ENCODE data around the gene PBX1. TPM values are rescaled to one million over a fixed set of nuclear protein-coding genes. Genes with fewer than 3 reads are reported as not detected.

Gene PBX1
- total and polyA plus RNA-seq, 2 experiments from 2014 or later = 14.8 to 61.6 TPM

DNA sequence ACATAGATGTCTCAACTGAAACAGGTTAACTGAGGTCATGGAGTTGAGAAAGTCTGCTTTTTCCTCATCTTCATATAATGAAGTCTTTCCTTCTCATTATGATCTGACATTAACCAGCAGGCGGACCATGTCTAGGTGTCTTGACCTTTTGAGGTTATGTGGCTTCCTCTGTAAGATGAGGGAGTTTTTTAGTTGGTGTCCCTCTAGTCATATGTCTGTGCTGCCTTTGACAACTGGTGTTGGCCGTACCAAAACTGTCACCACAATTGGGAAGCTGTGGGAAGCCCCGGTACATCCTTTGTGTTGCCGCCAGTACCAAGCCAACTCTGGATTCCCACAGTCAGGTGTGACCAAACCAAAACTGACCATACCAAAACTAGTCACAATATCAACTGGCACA lies 105.1 kb downstream of the PBX1 start:
- 97% methylated on average over 4 of the region's 4 CpGs for WGBS (ENCODE audit: low lambda C conversion rate, missing lambda C conversion rate)
- Histone ChIP-seq H3K4me2 (no peak overlapping the region), H3K27ac (no peak overlapping the region)

DNA sequence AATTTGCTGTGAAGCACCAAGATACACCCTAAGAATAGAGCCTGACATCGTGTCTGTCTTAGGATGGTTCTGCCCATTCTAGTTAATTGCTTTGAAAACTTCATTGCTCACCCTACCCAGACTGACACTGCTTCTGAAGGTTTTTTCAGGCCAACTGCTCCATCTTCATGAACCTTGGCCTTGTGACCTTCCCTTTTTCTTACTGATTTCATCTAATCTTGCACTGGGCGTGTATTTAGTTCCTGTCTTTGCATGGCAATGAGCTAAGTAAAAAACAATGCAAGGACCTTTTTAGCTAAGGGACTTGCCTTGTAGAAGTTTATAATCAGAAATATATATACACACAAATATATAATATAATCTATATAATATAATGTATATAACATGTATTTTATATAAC lies 108.0 kb downstream of the PBX1 start:
- Histone ChIP-seq H3K4me2 (no peak overlapping the region), H3K9me3 (ENCODE audit: low read depth) (no peaks in the 10 kb centered on the region), H3K36me3 (replicated peaks; ENCODE audit: insufficient read depth, low read depth) (no peaks in the 10 kb centered on the region), H3K27me3 (no peaks in the 10 kb centered on the region), H3K27ac (no peak overlapping the region), H3K79me2 (peaks cover 98% of the 10 kb centered on the region), H2AFZ (no peak overlapping the region), H4K20me1 (ENCODE audit: insufficient read depth, poor library complexity, severe bottlenecking) (peaks cover 3% of the 10 kb centered on the region), H3K9me2 (replicated peaks; ENCODE audit: insufficient read depth) (no peaks in the 10 kb centered on the region), H3K4me1 (ENCODE audit: insufficient read depth) (peaks cover 14% of the 10 kb centered on the region), H3K4me3 (no peak overlapping the region)
- 93% methylated on average over 2 of the region's 2 CpGs for WGBS (ENCODE audit: low lambda C conversion rate, missing lambda C conversion rate)
- no peak for DNase-seq (ENCODE audit: low spot score)
- no peak for TF ChIP-seq EZH2phosphoT487 (IDR thresholded peaks at IDR 0.05; ENCODE audit: low read depth, severe bottlenecking, unreplicated experiment)
- no peak for TF ChIP-seq EZH2 (IDR thresholded peaks at IDR 0.05; ENCODE audit: borderline replicate concordance)
- TF ChIP-seq, protein P1, sequence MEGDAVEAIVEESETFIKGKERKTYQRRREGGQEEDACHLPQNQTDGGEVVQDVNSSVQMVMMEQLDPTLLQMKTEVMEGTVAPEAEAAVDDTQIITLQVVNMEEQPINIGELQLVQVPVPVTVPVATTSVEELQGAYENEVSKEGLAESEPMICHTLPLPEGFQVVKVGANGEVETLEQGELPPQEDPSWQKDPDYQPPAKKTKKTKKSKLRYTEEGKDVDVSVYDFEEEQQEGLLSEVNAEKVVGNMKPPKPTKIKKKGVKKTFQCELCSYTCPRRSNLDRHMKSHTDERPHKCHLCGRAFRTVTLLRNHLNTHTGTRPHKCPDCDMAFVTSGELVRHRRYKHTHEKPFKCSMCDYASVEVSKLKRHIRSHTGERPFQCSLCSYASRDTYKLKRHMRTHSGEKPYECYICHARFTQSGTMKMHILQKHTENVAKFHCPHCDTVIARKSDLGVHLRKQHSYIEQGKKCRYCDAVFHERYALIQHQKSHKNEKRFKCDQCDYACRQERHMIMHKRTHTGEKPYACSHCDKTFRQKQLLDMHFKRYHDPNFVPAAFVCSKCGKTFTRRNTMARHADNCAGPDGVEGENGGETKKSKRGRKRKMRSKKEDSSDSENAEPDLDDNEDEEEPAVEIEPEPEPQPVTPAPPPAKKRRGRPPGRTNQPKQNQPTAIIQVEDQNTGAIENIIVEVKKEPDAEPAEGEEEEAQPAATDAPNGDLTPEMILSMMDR (IDR thresholded peaks at IDR 0.05; ENCODE audit: poor library complexity) = no peak

More for the DNA sequence above, 105.1 kb downstream of the PBX1 start:
- Histone ChIP-seq H3K9me2 (replicated peaks; ENCODE audit: insufficient read depth) (no peaks in the 10 kb centered on the region), H3K27me3 (no peaks in the 10 kb centered on the region), H3K79me2 (peaks cover 80% of the 10 kb centered on the region), H3K9me3 (ENCODE audit: low read depth) (no peaks in the 10 kb centered on the region), H3K4me1 (ENCODE audit: insufficient read depth) (peaks cover 20% of the 10 kb centered on the region), H3K4me3 (no peak overlapping the region), H3K36me3 (replicated peaks; ENCODE audit: insufficient read depth, low read depth) (no peaks in the 10 kb centered on the region), H2AFZ (no peak overlapping the region), H4K20me1 (ENCODE audit: insufficient read depth, poor library complexity, severe bottlenecking) (peaks cover 3% of the 10 kb centered on the region)
- TF ChIP-seq EZH2phosphoT487 (IDR thresholded peaks at IDR 0.05; ENCODE audit: low read depth, severe bottlenecking, unreplicated experiment) (no peak), EZH2 (IDR thresholded peaks at IDR 0.05; ENCODE audit: borderline replicate concordance) (no peak)
- TF ChIP-seq, protein P1 (IDR thresholded peaks at IDR 0.05; ENCODE audit: poor library complexity) = no peak
- no peak for DNase-seq (ENCODE audit: low spot score)

DNA sequence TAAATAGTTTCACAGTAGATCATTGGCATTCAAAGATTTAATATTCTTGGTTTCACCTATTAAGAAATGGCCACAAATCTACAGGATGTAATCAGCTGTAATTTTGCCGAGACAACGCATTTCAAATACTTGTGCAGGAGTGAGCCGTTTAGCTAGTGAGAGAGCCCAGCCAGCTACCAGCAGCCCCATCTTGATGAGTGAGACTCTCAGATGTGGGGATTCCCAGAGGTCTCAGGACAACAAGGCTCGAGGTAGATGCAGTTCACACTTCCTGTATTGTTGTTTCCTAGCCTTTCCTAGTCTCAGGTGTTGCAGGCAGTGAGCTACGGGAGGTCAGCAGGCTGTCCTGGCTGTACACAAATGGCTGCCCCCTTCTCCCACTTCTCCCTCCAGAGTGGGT lies 108.6 kb downstream of the PBX1 start:
- Histone ChIP-seq H3K4me2 (no peak overlapping the region), H2AFZ (no peak overlapping the region), H4K20me1 (ENCODE audit: insufficient read depth, poor library complexity, severe bottlenecking) (peaks cover 3% of the 10 kb centered on the region), H3K9me2 (replicated peaks; ENCODE audit: insufficient read depth) (no peaks in the 10 kb centered on the region), H3K79me2 (peaks cover 98% of the 10 kb centered on the region), H3K36me3 (replicated peaks; ENCODE audit: insufficient read depth, low read depth) (no peaks in the 10 kb centered on the region), H3K9me3 (ENCODE audit: low read depth) (no peaks in the 10 kb centered on the region), H3K4me3 (no peak overlapping the region), H3K27me3 (no peaks in the 10 kb centered on the region), H3K27ac (no peak overlapping the region), H3K4me1 (ENCODE audit: insufficient read depth) (peaks cover 20% of the 10 kb centered on the region)
- no peak for DNase-seq (ENCODE audit: low spot score)
- 82% methylated on average over 5 of the region's 5 CpGs for whole genome bisulfite sequencing (ENCODE audit: low lambda C conversion rate, missing lambda C conversion rate)
- TF ChIP-seq, protein P1 (IDR thresholded peaks at IDR 0.05; ENCODE audit: poor library complexity) = no peak
- TF ChIP-seq EZH2 (IDR thresholded peaks at IDR 0.05; ENCODE audit: borderline replicate concordance) (no peak), EZH2phosphoT487 (IDR thresholded peaks at IDR 0.05; ENCODE audit: low read depth, severe bottlenecking, unreplicated experiment) (no peak)
